Middle frontal gyrus (tissue), 1 donor: ENCODE results near the gene KNSTRN.

Experiments used
- DNase-seq: peaks from one replicate; pipeline ENCODE4 v3.0.0-alpha.2; 2015; ENCODE audit warnings: low spot score; ENCODE audit errors: extremely low spot score

KNSTRN gene

DNA sequence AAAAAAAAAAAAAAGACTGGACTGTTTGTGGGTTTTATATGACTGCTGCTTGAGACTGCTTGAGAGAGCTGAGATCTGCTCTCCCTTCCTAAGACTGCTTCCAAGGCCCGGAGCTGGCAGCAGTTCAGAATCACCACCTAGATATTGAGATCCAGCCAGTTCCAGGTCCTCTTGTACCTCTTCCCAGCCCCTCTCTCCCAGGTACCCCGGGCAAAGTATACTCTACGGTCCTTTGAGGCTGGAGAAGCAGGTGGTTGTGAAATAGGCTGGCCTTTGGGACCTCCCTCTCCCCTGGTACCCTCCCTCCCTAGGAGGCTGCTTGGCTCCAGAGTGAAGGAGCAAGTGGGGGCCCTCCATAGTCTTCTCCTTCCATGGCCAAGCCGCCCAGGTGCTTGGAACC is 45.7 kb downstream of the KNSTRN start:
- DNase-seq, result no peak

DNA sequence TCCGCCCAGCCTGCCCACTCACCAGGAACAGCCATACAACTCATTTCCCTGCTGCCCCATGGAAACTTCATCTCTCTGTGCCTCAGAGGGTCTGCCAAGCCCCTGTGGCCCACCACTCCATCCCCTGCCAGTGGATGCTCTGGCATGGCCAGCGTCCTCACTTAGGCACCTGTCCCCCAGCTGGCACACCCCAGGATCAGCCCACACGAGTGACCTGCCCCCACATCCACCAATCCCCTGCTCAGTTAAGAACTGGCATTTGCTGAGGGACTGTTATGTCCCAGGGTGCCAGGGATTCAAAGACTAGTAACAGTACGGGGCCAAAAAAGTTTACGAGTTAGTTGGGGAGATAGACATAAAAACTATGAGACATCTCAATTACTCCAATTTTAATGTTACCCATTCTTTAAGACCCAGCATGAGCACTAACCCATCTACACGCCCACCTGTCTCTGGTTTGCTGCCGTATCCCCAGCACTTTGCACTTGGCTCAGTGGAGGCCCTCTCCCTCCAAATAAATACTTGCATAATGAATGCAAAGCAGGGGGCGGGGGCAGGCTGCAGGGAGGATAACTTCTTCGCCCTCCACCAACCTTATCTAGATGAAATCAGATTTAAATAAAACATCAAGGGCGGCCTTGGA is 46.7 kb downstream of the KNSTRN start:
- DNase-seq, result no peak

DNA sequence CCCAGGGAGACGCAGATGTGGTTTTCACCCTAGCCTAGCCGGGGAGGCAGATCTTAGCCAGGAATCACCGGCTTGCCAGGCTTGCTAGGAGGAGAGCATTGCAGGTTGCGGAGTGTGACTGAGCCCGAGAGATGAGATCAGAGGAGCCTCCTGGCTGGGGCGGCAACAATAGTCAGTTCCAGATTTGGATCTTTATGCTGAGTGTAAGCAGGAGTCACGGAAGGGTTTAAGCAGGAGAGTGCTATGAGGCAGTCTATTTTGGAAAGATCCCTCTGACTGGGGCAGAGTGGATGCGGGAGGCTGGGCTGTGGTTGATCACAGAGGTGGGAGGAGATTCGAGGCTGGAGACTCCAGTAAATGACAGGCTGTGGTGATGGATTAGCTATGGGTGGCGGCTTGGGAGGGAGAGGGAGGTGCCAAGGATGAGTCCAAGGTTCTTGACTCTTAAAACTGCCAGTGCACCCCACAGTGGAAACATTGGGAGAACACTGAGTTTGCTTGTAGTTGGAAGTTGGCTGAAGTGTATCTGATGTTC is 47.8 kb downstream of the KNSTRN start:
- DNase-seq, result no peak

DNA sequence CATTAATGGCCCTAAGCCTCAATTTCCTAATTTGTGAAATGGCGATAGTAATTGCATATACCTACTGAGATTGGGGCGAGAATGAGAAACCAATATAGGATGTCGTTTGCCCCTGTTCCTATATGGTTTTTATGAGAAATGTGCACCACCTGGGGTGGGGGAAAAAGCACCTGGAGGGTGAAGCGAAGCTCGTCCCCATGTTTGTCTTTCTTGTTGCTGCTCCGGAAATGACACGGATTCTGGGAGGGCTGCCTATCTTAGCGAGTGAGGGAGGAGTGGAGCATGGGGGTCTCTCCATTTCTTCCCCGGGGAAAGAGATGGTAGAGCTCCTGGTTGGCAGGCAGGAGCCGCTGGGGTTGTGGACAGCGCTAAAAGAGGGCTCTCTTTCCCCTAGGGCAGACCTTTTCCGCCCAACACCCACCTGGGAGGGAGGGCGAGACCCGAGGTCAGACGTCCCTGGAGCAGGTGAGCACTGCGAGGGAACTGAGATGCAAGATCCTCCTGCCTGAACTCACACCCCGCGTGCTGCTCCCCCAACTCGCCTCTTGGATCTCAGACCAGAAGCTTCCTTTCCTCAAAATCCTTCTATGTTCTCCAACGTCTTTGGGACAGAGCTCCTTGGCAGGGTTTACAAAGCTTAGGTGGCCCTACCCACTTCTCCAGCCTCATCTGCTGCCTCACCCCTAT is 52.6 kb downstream of the KNSTRN start:
- DNase-seq, result no peak

DNA sequence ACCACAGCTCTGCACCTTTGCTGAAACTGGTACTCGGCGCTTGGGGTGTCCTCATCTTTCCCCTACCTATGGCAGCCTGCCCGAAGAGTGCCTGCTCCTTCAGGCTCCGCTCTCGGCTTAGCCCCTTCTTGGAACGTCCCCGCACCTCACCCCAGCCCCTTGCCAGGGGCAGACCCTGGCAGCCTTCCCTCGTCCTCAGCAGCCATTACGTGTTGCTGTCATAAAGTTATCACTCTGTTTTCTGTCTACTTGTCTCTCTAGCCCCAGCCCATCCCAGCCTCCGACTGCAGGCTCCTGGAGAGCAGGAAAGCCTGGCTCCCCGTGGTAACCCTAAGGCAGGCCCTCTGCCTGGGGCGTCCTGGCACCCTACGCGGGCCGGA is 53.2 kb downstream of the KNSTRN start:
- DNase-seq, result no peak

GRCh38 chr15:40436116-40436891 is 53.8 kb downstream of the KNSTRN start:
- DNase-seq, result no peak

DNA sequence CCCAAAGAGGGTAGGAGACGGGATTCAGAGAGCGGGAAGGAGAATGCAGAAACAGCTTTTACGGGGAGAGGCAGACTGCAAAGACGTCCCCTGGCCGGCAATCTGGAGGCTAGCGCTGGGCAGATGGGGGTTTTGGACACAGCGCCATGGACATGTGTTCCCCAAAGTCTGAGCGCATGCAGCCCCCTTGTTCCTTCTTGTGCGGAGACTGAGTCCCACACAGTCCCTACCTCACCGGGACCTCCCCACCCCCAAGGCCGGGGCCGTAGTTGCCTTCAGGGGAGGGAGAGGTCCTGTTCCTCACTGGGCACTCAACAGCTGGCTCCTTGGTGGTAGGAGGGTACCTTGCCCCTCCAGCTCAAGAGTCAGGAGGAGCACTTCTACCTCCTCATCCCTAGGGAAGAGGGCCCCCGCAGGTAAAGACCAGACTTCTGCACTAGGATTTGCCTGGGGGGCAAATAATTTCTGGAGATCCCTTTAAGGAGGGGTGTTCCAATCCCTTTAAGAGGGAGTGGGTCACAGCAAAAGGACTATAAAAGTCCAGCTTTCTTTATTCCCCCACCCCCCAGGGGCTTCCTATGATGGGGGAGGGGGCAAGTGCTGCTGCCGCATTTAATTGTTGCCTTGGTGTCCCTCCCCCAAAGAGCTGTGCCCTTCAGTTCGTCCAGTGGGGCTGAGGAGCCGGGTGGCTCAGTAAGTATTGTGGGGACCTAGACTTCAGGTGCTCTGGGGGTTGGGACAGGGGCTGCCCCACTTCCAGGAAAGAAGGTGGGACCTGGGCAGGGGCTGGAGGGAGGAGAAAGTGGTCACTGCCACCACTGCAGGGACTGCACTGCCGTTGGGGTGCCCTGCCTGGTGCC is 54.6 kb downstream of the KNSTRN start:
- DNase-seq, result no peak

DNA sequence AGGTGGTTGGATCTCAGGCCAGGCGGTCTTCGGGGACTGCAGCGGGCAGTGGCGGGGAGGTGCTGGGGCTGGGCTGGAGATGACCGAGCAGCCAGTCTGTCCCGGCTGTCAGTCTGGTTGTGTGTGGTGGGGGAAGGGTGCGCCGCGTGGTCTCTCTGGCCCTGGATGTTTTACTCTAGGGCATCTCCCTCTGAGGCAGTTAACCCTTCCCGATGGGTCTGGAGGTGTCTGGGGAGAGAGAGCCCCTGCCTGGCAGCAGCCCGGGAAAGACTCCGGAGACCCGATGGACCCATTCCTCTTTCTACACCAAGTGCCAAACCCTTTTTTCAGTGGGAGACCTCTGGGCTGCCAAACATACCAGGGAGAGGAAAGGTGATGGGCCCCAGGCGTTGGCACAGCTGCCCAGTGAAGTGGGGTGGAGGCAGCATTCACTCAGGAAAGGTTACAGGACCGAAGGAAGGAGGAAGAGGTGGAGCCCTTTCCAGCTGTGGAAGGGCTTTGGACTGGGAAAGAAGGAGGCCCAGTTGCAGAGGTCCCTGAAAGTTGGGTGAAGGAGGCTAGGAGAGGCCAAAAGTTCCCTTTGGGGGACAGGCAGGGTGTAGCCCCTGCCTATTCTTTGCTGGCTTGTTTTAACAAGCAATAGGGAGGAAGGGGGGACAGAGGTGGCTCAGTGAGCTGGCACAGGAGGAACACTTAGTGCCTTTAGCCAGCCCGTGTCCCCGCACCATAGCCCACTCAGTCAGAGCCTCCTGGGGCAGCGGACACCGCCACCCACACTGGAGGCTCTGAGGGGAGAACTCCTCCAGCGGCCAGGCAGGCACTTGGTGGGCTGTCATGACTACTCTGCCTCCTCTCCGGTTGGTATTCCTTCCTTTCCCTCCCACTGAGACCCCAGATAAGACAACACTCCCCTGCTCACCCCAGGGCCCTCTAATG is 55.5 kb downstream of the KNSTRN start:
- no peak for DNase-seq

GRCh38 chr15:40438712-40439111 is 56.2 kb downstream of the KNSTRN start:
- DNase-seq, result no peak

- no peak for DNase-seq
These were observed 57.0 kb downstream of the KNSTRN start for GRCh38 chr15:40439461-40439959.

GRCh38 chr15:40439960-40440742 is 57.6 kb downstream of the KNSTRN start:
- DNase-seq, result peak; percentile 30

DNA sequence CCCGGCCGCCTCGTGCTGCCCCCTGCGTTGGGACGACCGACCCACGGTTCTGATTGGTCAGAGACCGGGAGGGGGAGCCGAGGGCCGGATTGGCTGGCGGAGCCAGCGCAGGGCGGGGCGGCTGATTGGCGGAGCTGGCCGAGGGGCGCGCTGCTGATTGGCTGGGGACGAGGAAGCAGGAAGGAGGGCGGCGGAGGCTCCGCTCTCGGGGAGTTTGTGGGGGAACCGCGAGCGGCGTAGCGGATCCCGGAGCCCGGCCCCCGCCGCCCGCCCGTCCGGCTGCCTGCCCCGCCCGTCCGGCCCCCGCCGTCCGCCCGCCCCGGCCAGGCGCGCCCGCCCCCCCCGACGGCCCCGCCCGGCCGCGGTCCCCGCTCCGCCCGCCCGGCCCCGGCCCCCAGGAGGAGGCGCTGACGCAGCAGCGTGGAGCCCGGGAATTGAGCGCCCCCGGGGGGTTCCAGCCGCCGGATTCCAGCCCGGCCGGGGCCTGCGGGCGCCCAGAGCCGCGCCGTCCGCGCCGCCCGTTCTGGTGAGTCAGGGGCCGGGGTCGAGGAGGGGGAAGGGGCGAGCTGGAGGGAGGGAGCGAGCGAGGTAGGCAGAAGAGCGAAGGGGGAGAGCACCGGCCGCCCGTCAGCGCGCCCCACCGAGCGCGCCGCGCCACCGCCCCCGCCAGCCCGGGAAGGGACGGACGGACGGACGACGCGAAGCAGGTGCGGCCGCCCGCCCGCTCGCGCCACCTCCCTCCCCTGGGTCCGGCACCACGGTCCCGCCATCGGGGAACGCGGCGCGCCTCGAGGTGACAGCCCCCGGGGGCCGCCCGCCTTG is 58.4 kb downstream of the KNSTRN start, which contains the start of gene BAHD1:
BAHD1 (plus strand) TSS at position 211 of the 822 bp plus-strand sequence. CDS start 17,512 bp downstream, outside the sequence.
- peak; percentile 89 for DNase-seq

- DNase-seq, result no peak
These were observed 59.3 kb downstream of the KNSTRN start for GRCh38 chr15:40441565-40442531.

GRCh38 chr15:40443255-40443654 is 60.7 kb downstream of the KNSTRN start:
- DNase-seq, result no peak

- no peak for DNase-seq
These were observed 61.3 kb downstream of the KNSTRN start for GRCh38 chr15:40443846-40444245.
